NCI-H146 (cell line): ENCODE results near the gene FN3K.

ENCODE experiments used
- DNase-seq: peaks from one replicate; lab custom pipeline; 2025; lab: John Stamatoyannopoulos, UW

FN3K gene

GRCh38 chr17:82797061-82797460 is 61.6 kb downstream of the FN3K start:
- DNase-seq = no peak

- DNase-seq = no peak
Observed at GRCh38 chr17:82798752-82799151, 63.3 kb downstream of the FN3K start.

GRCh38 chr17:82799591-82799990 is 64.2 kb downstream of the FN3K start:
- DNase-seq = no peak
